GM12878 (cell line): ENCODE measurements around the gene BCL2. TPM values are rescaled to one million over a fixed set of nuclear protein-coding genes. Genes with fewer than 3 reads are reported as not detected.

ENCODE experiments used
- ATF7 ChIP-seq: fragments of 450-650 bp; IDR thresholded peaks from 2 replicates; pipeline ENCODE4 v1.6.1; 2016; ENCODE audit warnings: low read depth, mild to moderate bottlenecking
- BCL3 ChIP-seq: IDR thresholded peaks from 2 replicates; pipeline ENCODE4 v1.6.1; 2011; ENCODE audit warnings: borderline replicate concordance, low read depth, mild to moderate bottlenecking, moderate library complexity, low read length; ENCODE audit not compliant: insufficient read depth, poor library complexity, severe bottlenecking
- CHD1 ChIP-seq: IDR thresholded peaks from 2 replicates; pipeline ENCODE4 v1.6.1; 2012; ENCODE audit warnings: low read depth, low read length, improper control_type of control experiment
- CREM ChIP-seq: IDR thresholded peaks from 2 replicates; pipeline ENCODE4 v1.6.1; 2014; ENCODE audit warnings: antibody characterized with exemption, low read depth
- EED ChIP-seq: sonication (generic); IDR thresholded peaks from 2 replicates; pipeline ENCODE4 v1.6.1; 2016; ENCODE audit warnings: antibody characterized with exemption, low read depth
- ELK1 ChIP-seq: IDR thresholded peaks from 2 replicates; pipeline ENCODE4 v1.6.1; 2012; ENCODE audit warnings: low read depth, low read length, improper control_type of control experiment
- EZH2 ChIP-seq: IDR thresholded peaks from 2 replicates; pipeline ENCODE4 v1.6.1; 2012; ENCODE audit warnings: low read depth, mild to moderate bottlenecking, control low read depth, inconsistent platforms, low read length, borderline replicate concordance; ENCODE audit not compliant: control insufficient read depth
- HCFC1 ChIP-seq: fragments of 150-350 bp; IDR thresholded peaks from 2 replicates; pipeline ENCODE4 v1.6.1; 2014; ENCODE audit warnings: low read length
- IKZF1 ChIP-seq: fragments of 450-650 bp; conservative IDR thresholded peaks from 2 replicates; pipeline ENCODE4 v1.6.1; 2017; ENCODE audit warnings: antibody characterized with exemption, mild to moderate bottlenecking
- JUNB ChIP-seq: IDR thresholded peaks from 2 replicates; pipeline ENCODE4 v1.6.1; 2016; ENCODE audit warnings: antibody characterized with exemption, mild to moderate bottlenecking
- NFIC ChIP-seq: IDR thresholded peaks from 2 replicates; pipeline ENCODE4 v1.6.1; 2012; ENCODE audit warnings: low read depth, mild to moderate bottlenecking, inconsistent platforms, low read length, moderate library complexity
- PAX5 ChIP-seq: IDR thresholded peaks from 2 replicates; pipeline ENCODE4 v1.6.1; 2011; ENCODE audit warnings: low read depth, low read length, borderline replicate concordance
- SIN3A ChIP-seq: IDR thresholded peaks from 2 replicates; pipeline ENCODE4 v1.6.1; 2012; ENCODE audit warnings: low read depth, low read length, improper control_type of control experiment
- SREBF1 ChIP-seq: IDR thresholded peaks from 2 replicates; pipeline ENCODE4 v1.6.1; 2012; ENCODE audit warnings: mild to moderate bottlenecking, low read length
- STAT1 ChIP-seq: fragments of 450-650 bp; conservative IDR thresholded peaks from 2 replicates; pipeline ENCODE4 v1.6.1; 2014; ENCODE audit warnings: antibody characterized with exemption, mild to moderate bottlenecking
- TBL1XR1 ChIP-seq: IDR thresholded peaks from 2 replicates; pipeline ENCODE4 v1.6.1; 2012; ENCODE audit warnings: low read depth, low read length, improper control_type of control experiment
- TCF12 ChIP-seq: IDR thresholded peaks from 2 replicates; pipeline ENCODE4 v1.6.1; 2011; ENCODE audit warnings: low read depth, mild to moderate bottlenecking, low read length
- TCF3 ChIP-seq: IDR thresholded peaks from 2 replicates; pipeline ENCODE4 v1.6.1; 2012; ENCODE audit warnings: low read depth, mild to moderate bottlenecking, low read length, borderline replicate concordance; ENCODE audit not compliant: insufficient read depth
- ZBED1 ChIP-seq: IDR thresholded peaks from 2 replicates; pipeline ENCODE4 v1.6.1; 2016; ENCODE audit warnings: borderline replicate concordance
- ZSCAN29 ChIP-seq: fragments of 450-650 bp; IDR thresholded peaks from 2 replicates; pipeline ENCODE4 v1.6.1; 2017; ENCODE audit warnings: mild to moderate bottlenecking, moderate library complexity
- polyA plus RNA-seq, 11 experiments: library from polyadenylated mRNA; depleted of rRNA in 4 of 11; unstranded in 6 of 11; stranded (reverse) in 5 of 11; fragments of >200 nt; fragmentation: Nextera tagmentation in 4 of 11; fragmentation: Illumina TruSeq in 1 of 11; extraction: Ambion mirVana in 4 of 11; extraction: Trizol in 1 of 11; gene quantifications; 1 replicate in 1 of 11; 2 replicates in 10 of 11; pipeline versions ENCODE4 v1.2.1 to v1.2.3, GENCODE V29; 2011 to 2016; ENCODE audit warnings: inconsistent platforms in 2 of 11, missing spikeins in 2 of 11, low read depth in 1 of 11
- total RNA-seq, 4 experiments: library from RNA; depleted of rRNA in 3 of 4; stranded (reverse); fragments of >200 nt in 3 of 4; fragmentation: Illumina TruSeq in 1 of 4; extraction: Trizol in 1 of 4; gene quantifications; 2 replicates each; pipeline versions ENCODE4 v1.2.1 to v1.2.3, GENCODE V29; 2013 to 2021
- TF ChIP-seq, protein P1 (sequence below): fragments of 450-650 bp; IDR thresholded peaks from 2 replicates; pipeline ENCODE4 v1.6.1; 2017; ENCODE audit warnings: low read depth, mild to moderate bottlenecking, moderate library complexity
- TF ChIP-seq, protein P2 (sequence below): fragments of 450-650 bp; IDR thresholded peaks from 2 replicates; pipeline ENCODE4 v1.6.1; 2017; ENCODE audit warnings: antibody characterized with exemption, mild to moderate bottlenecking, moderate library complexity
- TF ChIP-seq, protein P3 (sequence below): fragments of 450-650 bp; IDR thresholded peaks from 2 replicates; pipeline ENCODE4 v1.6.1; 2014; ENCODE audit warnings: mild to moderate bottlenecking
- TF ChIP-seq, protein P4 (sequence below): IDR thresholded peaks from 2 replicates; pipeline ENCODE4 v1.6.1; 2011; ENCODE audit warnings: low read depth, mild to moderate bottlenecking, low read length, moderate library complexity, borderline replicate concordance; ENCODE audit errors: extremely low read depth

Gene BCL2
- total and polyA plus RNA-seq, 10 of the 15 experiments (the other 5 are each of a cell fraction or from before 2014, with no cell fraction given), result 4.1 to 47.8 (median 19.3) TPM

DNA sequence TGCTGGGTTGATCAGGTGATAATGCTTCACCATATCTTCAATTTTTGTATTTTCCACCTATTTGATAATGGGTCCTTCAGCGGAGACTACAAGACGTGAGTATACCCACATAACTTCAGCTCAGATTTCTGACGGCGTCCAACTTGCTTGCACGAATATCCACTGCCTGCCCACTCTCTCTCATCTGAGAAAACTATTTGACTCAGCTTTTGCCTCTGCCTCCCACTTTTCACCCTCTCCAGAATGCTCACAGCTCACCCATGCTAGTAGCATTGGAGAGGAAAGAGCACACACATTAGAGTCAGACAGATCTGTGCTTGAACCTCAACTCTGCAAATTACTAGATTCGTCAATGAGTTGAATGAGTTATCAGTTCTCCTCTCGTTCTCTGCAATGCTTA lies 166.8 kb downstream of the BCL2 start (continued):
- TF ChIP-seq, protein P1, sequence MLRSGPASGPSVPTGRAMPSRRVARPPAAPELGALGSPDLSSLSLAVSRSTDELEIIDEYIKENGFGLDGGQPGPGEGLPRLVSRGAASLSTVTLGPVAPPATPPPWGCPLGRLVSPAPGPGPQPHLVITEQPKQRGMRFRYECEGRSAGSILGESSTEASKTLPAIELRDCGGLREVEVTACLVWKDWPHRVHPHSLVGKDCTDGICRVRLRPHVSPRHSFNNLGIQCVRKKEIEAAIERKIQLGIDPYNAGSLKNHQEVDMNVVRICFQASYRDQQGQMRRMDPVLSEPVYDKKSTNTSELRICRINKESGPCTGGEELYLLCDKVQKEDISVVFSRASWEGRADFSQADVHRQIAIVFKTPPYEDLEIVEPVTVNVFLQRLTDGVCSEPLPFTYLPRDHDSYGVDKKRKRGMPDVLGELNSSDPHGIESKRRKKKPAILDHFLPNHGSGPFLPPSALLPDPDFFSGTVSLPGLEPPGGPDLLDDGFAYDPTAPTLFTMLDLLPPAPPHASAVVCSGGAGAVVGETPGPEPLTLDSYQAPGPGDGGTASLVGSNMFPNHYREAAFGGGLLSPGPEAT, result peak; percentile 41; the same call in 1 of the 2 replicates
- no peak for TF ChIP-seq ZSCAN29
- TF ChIP-seq TCF3, result 0 out of 2 replicates have a peak, but pooled peaks have one; percentile 30
- TF ChIP-seq CHD1, result no peak; the same call in 1 of the 2 replicates
- TF ChIP-seq HCFC1, result no peak
- TF ChIP-seq BCL3, result peak; percentile 51
- TF ChIP-seq NFIC, result no peak
- peak; percentile 30; the same call in 1 of the 2 replicates for TF ChIP-seq TBL1XR1
- TF ChIP-seq, protein P2, sequence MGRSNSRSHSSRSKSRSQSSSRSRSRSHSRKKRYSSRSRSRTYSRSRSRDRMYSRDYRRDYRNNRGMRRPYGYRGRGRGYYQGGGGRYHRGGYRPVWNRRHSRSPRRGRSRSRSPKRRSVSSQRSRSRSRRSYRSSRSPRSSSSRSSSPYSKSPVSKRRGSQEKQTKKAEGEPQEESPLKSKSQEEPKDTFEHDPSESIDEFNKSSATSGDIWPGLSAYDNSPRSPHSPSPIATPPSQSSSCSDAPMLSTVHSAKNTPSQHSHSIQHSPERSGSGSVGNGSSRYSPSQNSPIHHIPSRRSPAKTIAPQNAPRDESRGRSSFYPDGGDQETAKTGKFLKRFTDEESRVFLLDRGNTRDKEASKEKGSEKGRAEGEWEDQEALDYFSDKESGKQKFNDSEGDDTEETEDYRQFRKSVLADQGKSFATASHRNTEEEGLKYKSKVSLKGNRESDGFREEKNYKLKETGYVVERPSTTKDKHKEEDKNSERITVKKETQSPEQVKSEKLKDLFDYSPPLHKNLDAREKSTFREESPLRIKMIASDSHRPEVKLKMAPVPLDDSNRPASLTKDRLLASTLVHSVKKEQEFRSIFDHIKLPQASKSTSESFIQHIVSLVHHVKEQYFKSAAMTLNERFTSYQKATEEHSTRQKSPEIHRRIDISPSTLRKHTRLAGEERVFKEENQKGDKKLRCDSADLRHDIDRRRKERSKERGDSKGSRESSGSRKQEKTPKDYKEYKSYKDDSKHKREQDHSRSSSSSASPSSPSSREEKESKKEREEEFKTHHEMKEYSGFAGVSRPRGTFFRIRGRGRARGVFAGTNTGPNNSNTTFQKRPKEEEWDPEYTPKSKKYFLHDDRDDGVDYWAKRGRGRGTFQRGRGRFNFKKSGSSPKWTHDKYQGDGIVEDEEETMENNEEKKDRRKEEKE, result no peak
- TF ChIP-seq JUNB, result peak; percentile 75
- TF ChIP-seq EZH2, result no peak
- TF ChIP-seq TCF12, result 0 out of 2 replicates have a peak, but pooled peaks have one; percentile 26
- TF ChIP-seq SREBF1, result no peak
- TF ChIP-seq ATF7, result no peak; the same call in 1 of the 2 replicates
- no peak for TF ChIP-seq ELK1
- TF ChIP-seq, protein P3, sequence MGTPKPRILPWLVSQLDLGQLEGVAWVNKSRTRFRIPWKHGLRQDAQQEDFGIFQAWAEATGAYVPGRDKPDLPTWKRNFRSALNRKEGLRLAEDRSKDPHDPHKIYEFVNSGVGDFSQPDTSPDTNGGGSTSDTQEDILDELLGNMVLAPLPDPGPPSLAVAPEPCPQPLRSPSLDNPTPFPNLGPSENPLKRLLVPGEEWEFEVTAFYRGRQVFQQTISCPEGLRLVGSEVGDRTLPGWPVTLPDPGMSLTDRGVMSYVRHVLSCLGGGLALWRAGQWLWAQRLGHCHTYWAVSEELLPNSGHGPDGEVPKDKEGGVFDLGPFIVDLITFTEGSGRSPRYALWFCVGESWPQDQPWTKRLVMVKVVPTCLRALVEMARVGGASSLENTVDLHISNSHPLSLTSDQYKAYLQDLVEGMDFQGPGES, result no peak
- TF ChIP-seq, protein P4, sequence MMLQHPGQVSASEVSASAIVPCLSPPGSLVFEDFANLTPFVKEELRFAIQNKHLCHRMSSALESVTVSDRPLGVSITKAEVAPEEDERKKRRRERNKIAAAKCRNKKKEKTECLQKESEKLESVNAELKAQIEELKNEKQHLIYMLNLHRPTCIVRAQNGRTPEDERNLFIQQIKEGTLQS, result no peak
- no peak for TF ChIP-seq SIN3A
- TF ChIP-seq IKZF1, result no peak
- peak; percentile 72; the same call in 1 of the 2 replicates for TF ChIP-seq ZBED1
- peak; percentile 60; the same call in 1 of the 2 replicates for TF ChIP-seq PAX5
- no peak for TF ChIP-seq STAT1
- peak; percentile 75 for TF ChIP-seq CREM
- TF ChIP-seq EED, result peak; percentile 77
